ENCODE results near the gene YIPF2. TPM values are rescaled to one million over a fixed set of nuclear protein-coding genes. Genes with fewer than 3 reads are reported as not detected.

The YIPF2 gene
- total RNA-seq, 1 donor from 2014 or later = 43.1 TPM

- ATAC-seq = no peak
These were observed 55.8 kb downstream of the YIPF2 start for GRCh38 chr19:10872546-10873107.

Other genes with a start within 250 kb of the YIPF2 start
- 30.5 TPM for gene QTRT1, start 227.2 kb downstream of the YIPF2 start, total RNA-seq
- 79.8 TPM for gene DNM2, start 210.6 kb downstream of the YIPF2 start, total RNA-seq
- gene TMED1, start 92.4 kb downstream of the YIPF2 start, total RNA-seq = 16.4 TPM
- gene C19orf38, start 80.2 kb downstream of the YIPF2 start, total RNA-seq = not detected
- gene CARM1, start 57.1 kb downstream of the YIPF2 start, total RNA-seq = 40.3 TPM
- 14.3 TPM for gene TIMM29, start 172 bp upstream of the YIPF2 start, total RNA-seq
- 93.2 TPM for gene SMARCA4, start 32.4 kb upstream of the YIPF2 start, total RNA-seq
- 117 TPM for gene LDLR, start 160.8 kb upstream of the YIPF2 start, total RNA-seq
- gene SPC24, start 227.1 kb upstream of the YIPF2 start, total RNA-seq = 17.1 TPM